Body of pancreas (tissue), 4 donors: ENCODE data around the gene TBX19. TPM values are rescaled to one million over a fixed set of nuclear protein-coding genes. Genes with fewer than 3 reads are reported as not detected.

Experiments used
- ATAC-seq: fragments of 150-250 bp; one replicate; pipeline ENCODE4 v1.9.1; 2016
- DNase-seq, 4 donors: peaks; one replicate each; pipeline ENCODE4 v3.0.0-alpha.2; 2019
- H3K27ac ChIP-seq, 4 donors: fragments of 200-600 bp; sonication (generic); 1 replicate in 3 of 4; 2 replicates in 1 of 4; pipeline versions ENCODE4 v1.5.1 to v1.6.1; 2016 to 2019; ENCODE audit warnings: mild to moderate bottlenecking in 1 of 4, mixed read lengths in 1 of 4, moderate library complexity in 1 of 4
- H3K27me3 ChIP-seq, 2 donors: fragments of 200-600 bp; sonication (generic); one replicate each; pipeline ENCODE4 v1.6.0; 2016; ENCODE audit warnings: mild to moderate bottlenecking in 1 of 2
- H3K36me3 ChIP-seq, 2 donors: fragments of 200-600 bp; sonication (generic); replicated peaks in 1 of 2; 2 replicates each; pipeline ENCODE4 v1.5.1; 2016; ENCODE audit warnings: low read depth in 2 of 2; ENCODE audit not compliant: insufficient read depth in 1 of 2
- H3K4me1 ChIP-seq: fragments of 200-600 bp; sonication (generic); one replicate; pipeline ENCODE4 v1.6.0; 2016
- H3K4me3 ChIP-seq, 2 donors: fragments of 200-600 bp; sonication (generic); 1 replicate in 1 of 2; 2 replicates in 1 of 2; pipeline ENCODE4 v1.5.1; 2016 to 2019
- H3K9me3 ChIP-seq, 3 donors: fragments of 200-600 bp; sonication (generic); 1 replicate in 2 of 3; 2 replicates in 1 of 3; pipeline ENCODE4 v1.5.1; 2016
- POLR2A ChIP-seq, 3 donors: fragments of 450-650 bp; IDR thresholded peaks; one replicate each; pipeline ENCODE4 v1.6.1; 2016; ENCODE audit warnings: antibody characterized with exemption in 3 of 3, mild to moderate bottlenecking in 2 of 3
- WGBS, 2 donors: methylation state at CpG; one replicate each; pipeline ENCODE4 v1.1.5; 2017; 5-methylcytosine and 5-hydroxymethylcytosine counted together
- intact Hi-C: fragments of 100-400 bp; cut with DNase I; formaldehyde crosslinking; loops from one replicate; pipeline ENCODE4 v1.15.1; 2023
- total RNA-seq, 2 donors: library from RNA; depleted of rRNA; stranded (reverse); fragments of >200 nt; gene quantifications; one replicate each; pipeline ENCODE4 v1.1.0, GENCODE V29; 2016
- TF ChIP-seq, protein P1 (sequence below), 7 experiments: fragments of 450-650 bp in 4 of 7; fragments of 200-600 bp in 3 of 7; sonication (generic) in 3 of 7; IDR thresholded peaks; one replicate each; pipeline ENCODE4 v1.5.1; 2016 to 2019; ENCODE audit warnings: antibody characterized with exemption in 7 of 7

TBX19 gene
- total RNA-seq, 2 donors from 2014 or later, result 0.78 to 2.0 TPM

DNA sequence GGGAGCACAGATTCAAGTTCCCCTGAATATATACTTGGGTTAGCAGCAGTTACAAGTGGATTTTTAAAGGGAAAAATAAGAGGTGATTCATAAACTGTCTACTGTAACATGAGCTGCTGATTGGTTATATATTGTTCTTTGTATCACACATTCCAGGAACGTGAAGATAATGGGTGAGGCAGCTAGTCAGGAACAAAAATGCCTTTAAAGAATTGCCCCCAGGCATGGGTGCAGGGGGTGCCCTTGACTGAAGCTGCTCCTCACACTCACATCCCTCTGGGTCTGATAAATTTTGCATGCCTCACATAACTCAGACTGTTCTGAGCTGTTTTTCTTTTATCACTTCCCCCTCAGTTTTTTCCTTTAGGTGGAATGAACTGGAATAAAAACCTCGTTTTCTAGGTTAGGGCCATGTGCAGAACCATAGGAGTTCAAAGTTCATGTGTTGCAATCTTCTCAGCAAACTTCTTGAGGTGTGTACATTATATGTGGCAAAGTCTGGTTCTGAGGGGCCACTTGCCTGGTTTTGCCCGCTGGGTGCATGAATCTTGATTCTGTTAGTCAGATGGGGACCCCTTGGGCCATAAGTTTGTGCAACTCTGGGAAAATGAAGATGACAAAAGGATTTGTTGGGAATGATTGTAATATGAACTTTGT is 21.1 kb downstream of the TBX19 start:
- no peak overlapping the region for H3K4me3 ChIP-seq
- no peak overlapping the region for H3K27ac ChIP-seq
- TF ChIP-seq, protein P1, sequence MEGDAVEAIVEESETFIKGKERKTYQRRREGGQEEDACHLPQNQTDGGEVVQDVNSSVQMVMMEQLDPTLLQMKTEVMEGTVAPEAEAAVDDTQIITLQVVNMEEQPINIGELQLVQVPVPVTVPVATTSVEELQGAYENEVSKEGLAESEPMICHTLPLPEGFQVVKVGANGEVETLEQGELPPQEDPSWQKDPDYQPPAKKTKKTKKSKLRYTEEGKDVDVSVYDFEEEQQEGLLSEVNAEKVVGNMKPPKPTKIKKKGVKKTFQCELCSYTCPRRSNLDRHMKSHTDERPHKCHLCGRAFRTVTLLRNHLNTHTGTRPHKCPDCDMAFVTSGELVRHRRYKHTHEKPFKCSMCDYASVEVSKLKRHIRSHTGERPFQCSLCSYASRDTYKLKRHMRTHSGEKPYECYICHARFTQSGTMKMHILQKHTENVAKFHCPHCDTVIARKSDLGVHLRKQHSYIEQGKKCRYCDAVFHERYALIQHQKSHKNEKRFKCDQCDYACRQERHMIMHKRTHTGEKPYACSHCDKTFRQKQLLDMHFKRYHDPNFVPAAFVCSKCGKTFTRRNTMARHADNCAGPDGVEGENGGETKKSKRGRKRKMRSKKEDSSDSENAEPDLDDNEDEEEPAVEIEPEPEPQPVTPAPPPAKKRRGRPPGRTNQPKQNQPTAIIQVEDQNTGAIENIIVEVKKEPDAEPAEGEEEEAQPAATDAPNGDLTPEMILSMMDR (IDR thresholded peaks at IDR 0.05), result no peak
- no peaks in the 10 kb centered on the region for H3K36me3 ChIP-seq
- no peaks in the 10 kb centered on the region for H3K27me3 ChIP-seq
- no peak for DNase-seq
- intact Hi-C loops, result no loop called here
- no peaks in the 10 kb centered on the region for H3K4me1 ChIP-seq
- WGBS, 2 donors, result 58 to 60% methylated on average over 3 of the region's 3 CpGs
- no peaks in the 10 kb centered on the region for H3K9me3 ChIP-seq
- ATAC-seq, result no peak

DNA sequence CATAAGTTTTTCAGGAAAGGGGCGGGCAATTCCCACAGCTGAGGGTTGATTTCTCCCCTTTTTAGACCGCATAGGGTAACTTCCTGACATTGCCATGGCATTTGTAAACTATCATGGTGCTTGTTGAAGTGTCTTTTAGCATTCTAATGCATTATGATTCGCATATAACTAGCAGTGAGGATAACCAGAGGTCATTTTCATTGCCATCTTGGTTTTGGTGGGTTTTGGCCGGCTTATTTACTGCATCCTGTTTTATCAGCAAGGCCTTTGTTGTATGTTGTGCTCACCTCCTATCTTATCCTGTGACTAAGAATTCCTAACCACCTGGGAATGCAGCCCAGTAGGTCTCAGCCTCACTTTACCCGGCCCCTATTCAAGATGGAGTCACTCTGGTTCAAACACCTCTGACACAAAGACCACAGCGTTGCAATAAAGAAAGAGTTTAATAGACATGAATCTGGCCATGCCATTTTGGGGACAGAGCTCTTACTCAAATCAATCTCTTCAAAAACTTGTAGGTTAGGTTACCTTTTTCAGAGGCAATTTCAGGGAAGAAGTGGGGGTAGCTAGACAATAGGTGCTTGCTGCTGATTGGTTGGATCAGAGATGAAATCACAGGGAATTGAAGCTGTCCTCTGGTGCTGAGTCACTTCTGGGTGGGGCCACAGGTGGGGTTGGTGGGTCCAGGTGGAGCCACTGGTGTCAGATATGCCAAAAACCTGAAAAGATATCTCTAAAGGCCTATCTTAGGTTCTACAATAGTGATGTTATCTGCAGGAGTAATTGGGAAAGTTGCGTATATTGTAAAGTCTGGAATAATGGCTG is 23.3 kb downstream of the TBX19 start:
- TF ChIP-seq, protein P1 (IDR thresholded peaks at IDR 0.05), result no peak
- no peak for TF ChIP-seq POLR2A (IDR thresholded peaks at IDR 0.05)
- no peak overlapping the region for H3K4me3 ChIP-seq
- WGBS, 2 donors, result 81 to 92% methylated on average over 7 of the region's 7 CpGs
- intact Hi-C loops, result no loop called here
- H3K36me3 ChIP-seq, result no peaks in the 10 kb centered on the region
- H3K27ac ChIP-seq, result no peak overlapping the region
- no peak for ATAC-seq
- H3K27me3 ChIP-seq, result no peaks in the 10 kb centered on the region
- H3K4me1 ChIP-seq, result no peaks in the 10 kb centered on the region
- DNase-seq, result no peak
- no peaks in the 10 kb centered on the region for H3K9me3 ChIP-seq

- Histone ChIP-seq H3K4me3 (no peak overlapping the region), H3K27ac (no peak overlapping the region), H3K9me3 (no peaks in the 10 kb centered on the region), H3K27me3 (no peaks in the 10 kb centered on the region), H3K36me3 (no peaks in the 10 kb centered on the region), H3K4me1 (no peaks in the 10 kb centered on the region)
- 95 to 100% methylated on average over 5 of the region's 5 CpGs for WGBS, 2 donors
- DNase-seq (no peak), ATAC-seq (no peak)
- no peak for TF ChIP-seq POLR2A (IDR thresholded peaks at IDR 0.05)
- TF ChIP-seq, protein P1 (IDR thresholded peaks at IDR 0.05), result no peak
- intact Hi-C loops, result no loop called here
These were observed 24.2 kb downstream of the TBX19 start for GRCh38 chr1:168304865-168305264.

DNA sequence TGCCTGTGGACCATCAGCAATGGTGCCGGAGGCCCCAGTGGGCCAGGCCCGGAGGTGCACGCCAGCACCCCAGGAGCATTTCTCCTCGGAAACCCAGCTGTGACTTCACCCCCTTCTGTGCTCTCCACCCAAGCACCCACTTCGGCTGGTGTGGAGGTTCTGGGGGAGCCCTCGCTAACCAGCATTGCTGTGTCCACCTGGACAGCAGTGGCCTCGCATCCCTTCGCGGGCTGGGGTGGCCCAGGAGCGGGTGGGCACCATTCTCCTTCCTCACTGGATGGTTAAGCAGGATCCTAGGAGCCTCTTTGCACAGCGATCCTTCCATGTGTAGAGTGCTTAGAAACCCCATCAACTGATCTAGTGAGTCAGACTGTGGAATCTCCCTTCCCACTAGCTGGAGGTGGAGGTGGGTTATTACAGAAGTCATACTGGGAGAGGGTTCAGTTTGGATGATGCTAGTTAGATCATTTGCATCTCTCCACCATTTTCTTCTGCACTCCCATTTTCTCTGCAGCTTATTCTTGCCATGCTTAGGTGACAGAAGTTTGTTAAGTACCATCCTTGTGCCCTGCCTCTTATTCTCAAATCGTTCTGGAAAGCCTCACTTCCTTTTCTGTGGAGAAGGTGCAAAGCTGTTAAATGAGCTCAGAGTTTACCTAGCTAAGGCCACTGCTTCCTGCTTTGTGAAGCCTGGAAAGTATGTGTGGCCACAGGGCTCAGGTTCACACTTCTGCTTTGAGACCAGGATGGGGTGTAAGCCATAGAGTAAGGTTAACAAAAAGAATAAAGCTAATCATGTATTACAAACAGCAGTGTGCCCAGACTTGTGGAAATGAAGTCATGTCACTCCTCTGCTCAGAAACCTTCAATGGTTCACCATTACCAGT is 32.3 kb downstream of the TBX19 start:
- Histone ChIP-seq H3K4me1 (no peaks in the 10 kb centered on the region), H3K27me3 (no peaks in the 10 kb centered on the region), H3K27ac (no peak overlapping the region), H3K36me3 (no peaks in the 10 kb centered on the region), H3K9me3 (no peaks in the 10 kb centered on the region), H3K4me3 (no peak overlapping the region)
- intact Hi-C loops, result no loop called here
- no peak for ATAC-seq
- no peak for TF ChIP-seq POLR2A (IDR thresholded peaks at IDR 0.05)
- TF ChIP-seq, protein P1 (IDR thresholded peaks at IDR 0.05), result no peak
- 82 to 84% methylated on average over 7 to 9 of the region's 12 CpGs for WGBS, 2 donors
- DNase-seq, result no peak
